Fibroblast of pulmonary artery (primary cell): ENCODE data around the gene KRTAP5-9.
"Not testable (repeated sequence)": the region's sequence is repeated elsewhere in the genome, so short reads cannot be mapped to it uniquely, and the experiment has no call there.

Source experiments
- DNase-seq: peaks from one replicate; pipeline ENCODE4 v3.0.0-alpha.2; 2010; ENCODE audit warnings: low read depth
- H3K4me3 ChIP-seq: replicated peaks from 2 replicates; pipeline ENCODE4 v1.5.1; 2011; ENCODE audit warnings: low read depth, mild to moderate bottlenecking, control low read depth, low read length, moderate library complexity
- TF ChIP-seq, protein P1 (sequence below): IDR thresholded peaks from 2 replicates; pipeline ENCODE4 v1.5.1; 2011; ENCODE audit warnings: mild to moderate bottlenecking, control low read depth, low read length, inconsistent platforms; ENCODE audit errors: missing control alignments

KRTAP5-9 gene

DNA sequence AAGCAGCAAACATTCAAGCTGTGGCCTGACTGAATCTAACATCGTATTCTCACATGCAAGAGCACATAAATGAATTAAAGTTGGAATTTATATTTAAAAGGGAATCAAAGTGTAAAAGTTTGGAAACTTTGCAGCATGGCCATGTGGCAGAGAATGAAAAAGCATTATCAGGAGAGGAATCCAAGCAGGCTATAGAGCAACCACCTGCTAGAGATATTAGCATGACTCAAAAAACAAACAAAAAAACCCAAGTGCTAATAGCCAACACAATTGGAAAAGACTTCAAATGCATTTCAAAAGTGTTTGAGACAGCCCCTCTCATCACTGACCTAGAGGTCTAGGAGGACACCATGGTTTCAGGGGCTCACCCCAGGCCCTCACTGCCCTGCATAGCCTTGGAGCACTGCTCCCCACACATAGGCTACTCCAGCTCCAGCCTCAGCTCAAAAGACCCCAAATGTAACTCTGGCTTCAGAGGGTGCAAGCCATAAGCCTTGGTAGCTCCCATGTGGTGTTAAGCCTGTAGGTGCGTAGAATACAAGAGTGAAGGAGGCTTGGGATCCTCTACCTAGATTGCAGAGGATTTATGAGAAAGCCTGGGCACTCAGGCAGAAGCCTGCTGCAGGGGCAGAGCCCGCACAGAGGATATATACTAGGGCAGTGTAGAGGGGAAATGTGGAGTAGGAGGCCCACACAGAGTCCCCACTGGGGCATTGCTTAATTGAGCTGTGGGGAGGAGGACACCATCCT, 22.9 kb upstream of the KRTAP5-9 start:
- TF ChIP-seq, protein P1, sequence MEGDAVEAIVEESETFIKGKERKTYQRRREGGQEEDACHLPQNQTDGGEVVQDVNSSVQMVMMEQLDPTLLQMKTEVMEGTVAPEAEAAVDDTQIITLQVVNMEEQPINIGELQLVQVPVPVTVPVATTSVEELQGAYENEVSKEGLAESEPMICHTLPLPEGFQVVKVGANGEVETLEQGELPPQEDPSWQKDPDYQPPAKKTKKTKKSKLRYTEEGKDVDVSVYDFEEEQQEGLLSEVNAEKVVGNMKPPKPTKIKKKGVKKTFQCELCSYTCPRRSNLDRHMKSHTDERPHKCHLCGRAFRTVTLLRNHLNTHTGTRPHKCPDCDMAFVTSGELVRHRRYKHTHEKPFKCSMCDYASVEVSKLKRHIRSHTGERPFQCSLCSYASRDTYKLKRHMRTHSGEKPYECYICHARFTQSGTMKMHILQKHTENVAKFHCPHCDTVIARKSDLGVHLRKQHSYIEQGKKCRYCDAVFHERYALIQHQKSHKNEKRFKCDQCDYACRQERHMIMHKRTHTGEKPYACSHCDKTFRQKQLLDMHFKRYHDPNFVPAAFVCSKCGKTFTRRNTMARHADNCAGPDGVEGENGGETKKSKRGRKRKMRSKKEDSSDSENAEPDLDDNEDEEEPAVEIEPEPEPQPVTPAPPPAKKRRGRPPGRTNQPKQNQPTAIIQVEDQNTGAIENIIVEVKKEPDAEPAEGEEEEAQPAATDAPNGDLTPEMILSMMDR: no peak
- DNase-seq: no peak
- H3K4me3 ChIP-seq: no peak overlapping the region

DNA sequence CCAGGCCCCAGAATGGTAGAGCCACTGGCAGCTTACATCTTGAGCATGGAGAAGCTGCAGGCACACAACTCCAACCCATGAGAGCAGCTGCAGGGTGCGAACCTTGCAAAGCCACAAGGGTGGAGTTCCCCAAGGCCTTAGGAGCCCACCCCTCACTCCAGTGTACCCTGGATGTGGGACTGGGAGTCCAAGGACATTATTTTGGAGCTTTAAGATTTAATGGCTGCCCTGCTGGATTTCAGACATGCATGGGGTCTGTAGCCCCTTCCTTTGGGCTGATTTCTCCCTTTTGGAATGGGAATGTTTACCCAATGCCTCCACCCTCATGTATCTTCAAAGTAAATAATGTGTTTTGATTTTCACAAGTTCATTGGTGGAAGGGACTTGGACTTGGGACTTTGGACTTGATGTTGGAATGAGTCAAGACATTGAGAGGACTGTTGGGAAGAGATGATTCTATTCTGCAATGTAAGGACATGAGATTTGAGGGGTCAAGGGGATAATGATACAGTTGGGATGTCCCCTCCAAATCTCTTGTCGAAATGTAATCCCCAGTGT, 22.2 kb upstream of the KRTAP5-9 start:
- DNase-seq: no peak
- H3K4me3 ChIP-seq: no peak overlapping the region
- TF ChIP-seq, protein P1: no peak

DNA sequence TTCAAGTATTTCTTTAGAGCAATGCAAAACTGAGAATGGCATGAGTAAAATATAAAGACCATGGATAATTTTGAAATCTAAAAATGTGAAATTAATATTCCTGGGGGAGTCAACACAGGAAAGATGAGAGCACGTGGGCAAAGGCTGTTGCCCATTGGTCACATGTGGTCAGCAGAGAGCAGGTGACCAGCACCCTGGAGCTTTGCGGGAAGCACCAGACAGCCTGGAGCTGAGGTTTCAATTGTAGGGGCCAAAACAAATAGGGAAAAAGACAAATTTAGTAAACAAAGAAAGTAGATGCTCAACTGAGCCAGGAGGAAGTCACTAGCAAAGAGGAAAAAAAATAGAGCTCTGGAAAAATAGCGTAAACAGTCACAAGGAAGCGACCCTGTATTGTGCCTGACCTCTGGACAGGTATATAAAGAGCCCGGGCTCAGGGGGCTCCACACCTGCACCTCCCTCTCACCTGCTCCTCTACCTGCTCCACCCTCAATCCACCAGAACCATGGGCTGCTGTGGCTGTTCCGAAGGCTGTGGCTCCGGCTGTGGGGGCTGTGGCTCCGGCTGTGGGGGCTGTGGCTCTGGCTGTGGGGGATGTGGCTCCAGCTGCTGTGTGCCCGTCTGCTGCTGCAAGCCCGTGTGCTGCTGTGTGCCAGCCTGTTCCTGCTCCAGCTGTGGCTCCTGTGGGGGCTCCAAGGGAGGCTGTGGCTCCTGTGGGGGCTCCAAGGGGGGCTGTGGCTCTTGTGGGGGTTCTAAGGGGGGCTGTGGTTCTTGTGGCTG, 21.2 kb upstream of the KRTAP5-9 start, which contains the start of gene KRTAP5-7:
TSS of gene KRTAP5-7 (plus strand) at position 472 of the 780 bp plus-strand sequence. CDS start at position 506, 34 bp downstream.
- H3K4me3 ChIP-seq, DNase-seq: not testable (repeated sequence)

DNA sequence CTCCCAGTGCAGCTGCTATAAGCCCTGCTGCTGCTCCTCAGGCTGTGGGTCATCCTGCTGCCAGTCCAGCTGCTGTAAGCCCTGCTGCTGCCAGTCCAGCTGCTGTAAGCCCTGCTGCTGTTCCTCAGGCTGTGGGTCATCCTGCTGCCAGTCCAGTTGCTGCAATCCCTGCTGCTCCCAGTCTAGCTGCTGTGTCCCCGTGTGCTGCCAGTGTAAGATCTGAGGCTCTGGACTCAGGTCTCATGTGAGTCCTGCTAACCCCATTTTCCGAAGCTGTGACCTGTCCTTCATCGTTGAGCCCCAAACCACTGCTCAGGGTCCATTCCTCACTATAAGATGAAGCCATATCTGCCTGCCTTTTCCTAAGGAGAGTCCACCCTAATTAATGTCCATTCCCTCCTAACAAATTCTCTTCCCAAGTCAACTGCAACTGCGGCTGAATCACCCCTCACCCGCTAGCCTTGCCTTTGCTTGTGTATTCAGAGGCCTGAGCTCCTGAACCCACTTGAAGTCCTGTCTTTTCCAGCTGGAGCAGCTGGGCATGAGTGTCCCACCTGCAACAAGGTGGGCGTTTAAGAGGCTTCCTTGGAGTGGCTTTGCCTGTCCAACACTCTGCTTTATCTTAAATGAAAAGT, 20.5 kb upstream of the KRTAP5-9 start:
- DNase-seq: no peak
- no peak overlapping the region for H3K4me3 ChIP-seq
- TF ChIP-seq, protein P1: no peak

DNA sequence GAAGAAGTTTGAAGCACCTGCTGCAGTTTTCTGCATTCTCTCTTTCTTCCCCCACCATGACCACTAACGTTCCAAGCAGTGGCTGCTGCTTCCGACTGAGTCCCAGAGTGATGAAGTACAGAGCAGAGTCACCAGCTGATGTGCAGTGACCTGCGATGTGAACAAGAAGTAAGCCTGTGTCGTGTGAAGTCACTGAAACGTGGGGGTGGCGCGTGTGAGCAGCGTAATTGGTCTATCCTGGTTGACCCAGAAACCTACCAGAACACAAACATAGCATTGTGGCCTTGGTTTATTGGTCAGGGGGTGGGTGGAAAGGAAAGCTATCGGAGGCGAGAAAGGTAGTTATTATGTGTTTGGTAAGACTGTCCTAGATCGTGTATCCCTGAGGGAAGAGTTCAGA, 17.6 kb upstream of the KRTAP5-9 start:
- TF ChIP-seq, protein P1: no peak
- H3K4me3 ChIP-seq: no peak overlapping the region
- DNase-seq: no peak

DNA sequence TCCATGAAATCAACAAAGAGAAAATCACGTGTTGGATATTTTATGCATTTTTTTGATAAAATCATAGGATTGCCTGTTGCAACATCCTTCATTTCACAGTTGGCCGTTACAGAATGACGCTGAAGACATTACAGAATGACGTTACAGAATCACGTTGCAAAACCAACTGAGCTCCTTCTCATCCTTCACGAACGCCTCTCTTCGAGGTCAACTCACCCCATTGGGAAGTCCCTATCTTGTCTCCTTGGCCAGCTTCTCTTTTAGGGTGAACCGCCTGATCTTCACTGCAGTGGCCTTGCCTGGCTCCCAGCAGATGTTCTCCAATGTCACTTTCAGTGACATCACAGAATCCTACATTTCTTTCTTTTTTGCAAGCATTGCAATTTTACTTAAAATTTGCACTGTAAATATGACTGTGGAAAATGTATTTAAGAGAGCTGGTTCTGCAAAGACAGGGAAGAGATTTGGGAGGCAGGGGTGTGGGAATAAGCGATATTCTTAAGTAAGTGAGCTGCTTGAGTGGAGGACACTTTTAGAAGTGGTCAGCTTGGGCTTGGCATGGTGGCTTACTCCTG, 16.1 kb upstream of the KRTAP5-9 start:
- no peak for DNase-seq
- TF ChIP-seq, protein P1: no peak
- no peak overlapping the region for H3K4me3 ChIP-seq

DNA sequence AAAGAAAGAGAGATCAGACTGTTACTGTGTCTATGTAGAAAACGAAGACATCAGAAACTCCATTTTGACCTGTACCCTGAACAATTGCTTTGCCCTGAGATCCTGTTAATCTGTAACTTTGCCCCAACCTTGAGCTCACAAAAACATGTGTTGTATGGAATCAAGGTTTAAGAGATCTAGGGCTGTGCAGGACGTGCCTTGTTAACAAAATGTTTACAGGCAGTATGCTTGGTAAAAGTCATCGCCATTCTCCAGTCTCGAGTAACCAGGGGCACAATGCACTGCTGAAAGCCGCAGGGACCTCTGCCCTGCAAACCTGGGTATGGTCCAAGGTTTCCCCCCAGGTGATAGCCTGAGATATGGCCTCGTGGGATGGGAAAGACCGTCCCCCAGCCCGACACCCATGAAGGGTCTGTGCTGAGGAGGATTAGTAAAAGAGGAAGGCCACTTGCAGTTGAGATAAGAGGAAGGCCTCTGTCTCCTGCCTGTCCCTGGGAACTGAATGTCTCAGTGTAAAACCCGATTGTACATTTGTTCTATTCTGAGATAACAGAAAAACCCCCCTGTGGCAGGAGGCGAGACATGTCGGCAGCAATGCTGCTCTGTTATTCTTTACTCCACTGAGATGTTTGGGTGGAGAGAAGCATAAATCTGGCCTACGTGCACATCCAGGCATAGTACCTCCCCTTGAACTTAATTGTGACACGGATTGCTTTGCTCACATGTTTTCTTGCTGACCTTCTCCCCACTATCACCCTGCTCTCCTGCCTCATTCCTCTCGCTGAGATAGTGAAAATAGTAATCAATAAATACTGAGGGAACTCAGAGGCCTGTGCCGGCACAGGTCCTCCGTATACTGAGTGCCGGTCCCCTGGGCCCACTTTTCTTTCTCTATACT, 13.3 kb upstream of the KRTAP5-9 start:
- not testable (repeated sequence) for H3K4me3 ChIP-seq, DNase-seq
